ENCODE results near the gene NFIC.

DNA sequence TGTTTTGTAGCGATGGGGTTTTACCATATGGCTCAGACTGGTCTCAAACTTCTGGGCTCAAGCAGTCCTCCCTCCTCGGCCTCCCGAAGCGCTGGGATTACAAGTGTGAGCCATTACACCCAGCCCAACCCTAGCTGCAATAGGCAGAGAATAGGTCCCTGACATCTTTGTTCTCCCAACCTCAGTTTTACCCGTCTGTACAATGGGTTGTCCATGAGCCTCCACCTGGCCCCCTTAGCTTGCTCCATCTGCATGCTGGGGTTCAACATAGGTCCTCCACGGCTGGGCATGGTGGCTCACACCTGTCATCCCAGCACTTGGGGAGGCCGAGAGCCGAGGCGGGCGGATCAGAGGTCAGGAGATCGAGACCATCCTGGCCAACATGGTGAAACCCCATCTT lies 14.4 kb downstream of the NFIC start:
- TF ChIP-seq, protein P1, sequence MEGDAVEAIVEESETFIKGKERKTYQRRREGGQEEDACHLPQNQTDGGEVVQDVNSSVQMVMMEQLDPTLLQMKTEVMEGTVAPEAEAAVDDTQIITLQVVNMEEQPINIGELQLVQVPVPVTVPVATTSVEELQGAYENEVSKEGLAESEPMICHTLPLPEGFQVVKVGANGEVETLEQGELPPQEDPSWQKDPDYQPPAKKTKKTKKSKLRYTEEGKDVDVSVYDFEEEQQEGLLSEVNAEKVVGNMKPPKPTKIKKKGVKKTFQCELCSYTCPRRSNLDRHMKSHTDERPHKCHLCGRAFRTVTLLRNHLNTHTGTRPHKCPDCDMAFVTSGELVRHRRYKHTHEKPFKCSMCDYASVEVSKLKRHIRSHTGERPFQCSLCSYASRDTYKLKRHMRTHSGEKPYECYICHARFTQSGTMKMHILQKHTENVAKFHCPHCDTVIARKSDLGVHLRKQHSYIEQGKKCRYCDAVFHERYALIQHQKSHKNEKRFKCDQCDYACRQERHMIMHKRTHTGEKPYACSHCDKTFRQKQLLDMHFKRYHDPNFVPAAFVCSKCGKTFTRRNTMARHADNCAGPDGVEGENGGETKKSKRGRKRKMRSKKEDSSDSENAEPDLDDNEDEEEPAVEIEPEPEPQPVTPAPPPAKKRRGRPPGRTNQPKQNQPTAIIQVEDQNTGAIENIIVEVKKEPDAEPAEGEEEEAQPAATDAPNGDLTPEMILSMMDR (IDR thresholded peaks at IDR 0.05) = no peak
- TF ChIP-seq POLR2A (IDR thresholded peaks at IDR 0.05; ENCODE audit: low read depth) (no peak), EP300 (IDR thresholded peaks at IDR 0.05) (no peak), POLR2AphosphoS5 (IDR thresholded peaks at IDR 0.05) (no peak)
